ENCODE measurements around the gene GDPD5.

DNA sequence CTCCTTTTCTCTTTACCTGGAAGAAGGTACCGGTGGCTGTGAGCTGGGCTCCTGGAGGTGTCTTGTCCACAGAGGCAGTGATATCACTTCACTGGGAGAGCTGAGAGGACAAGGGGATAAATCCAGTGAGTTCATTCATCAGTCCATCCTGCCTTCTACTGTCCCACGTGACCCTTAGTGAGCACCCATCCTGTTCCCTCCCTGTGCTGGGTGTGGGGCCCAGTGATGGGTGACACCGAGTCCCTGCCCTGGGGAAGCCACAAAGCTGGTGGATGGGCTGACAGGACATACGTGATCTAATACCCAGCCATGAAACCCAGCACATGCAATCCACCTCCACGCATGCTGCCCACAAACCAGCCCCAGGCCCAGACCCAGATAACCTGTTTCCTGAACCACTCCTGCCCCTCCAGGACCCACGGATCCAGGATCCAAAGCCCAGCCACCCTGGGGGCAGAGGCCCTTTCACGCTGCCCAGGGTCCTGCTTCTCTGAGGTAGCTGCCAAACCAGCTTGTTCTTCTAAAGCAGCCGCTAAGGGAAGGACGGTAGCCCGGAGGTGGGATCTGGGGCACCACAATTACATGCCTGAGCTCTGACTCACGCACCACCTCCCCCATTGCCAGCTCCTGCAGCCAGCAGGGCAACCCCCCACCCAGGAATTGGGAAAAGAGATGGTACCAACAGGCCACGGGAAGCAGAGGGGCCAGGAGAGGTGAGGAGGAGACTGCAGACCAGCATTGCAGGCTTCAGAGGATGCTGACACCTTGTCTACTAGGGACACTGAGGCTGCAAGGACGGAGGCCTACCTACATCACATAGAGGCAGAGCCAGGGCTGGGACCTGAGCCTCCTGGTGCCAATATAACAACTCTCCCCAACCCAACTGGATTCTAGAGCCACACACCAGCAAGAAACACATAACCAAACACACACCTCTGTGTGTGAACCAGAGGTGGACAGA is 35.2 kb downstream of the GDPD5 start:
- TF ChIP-seq, protein P1, sequence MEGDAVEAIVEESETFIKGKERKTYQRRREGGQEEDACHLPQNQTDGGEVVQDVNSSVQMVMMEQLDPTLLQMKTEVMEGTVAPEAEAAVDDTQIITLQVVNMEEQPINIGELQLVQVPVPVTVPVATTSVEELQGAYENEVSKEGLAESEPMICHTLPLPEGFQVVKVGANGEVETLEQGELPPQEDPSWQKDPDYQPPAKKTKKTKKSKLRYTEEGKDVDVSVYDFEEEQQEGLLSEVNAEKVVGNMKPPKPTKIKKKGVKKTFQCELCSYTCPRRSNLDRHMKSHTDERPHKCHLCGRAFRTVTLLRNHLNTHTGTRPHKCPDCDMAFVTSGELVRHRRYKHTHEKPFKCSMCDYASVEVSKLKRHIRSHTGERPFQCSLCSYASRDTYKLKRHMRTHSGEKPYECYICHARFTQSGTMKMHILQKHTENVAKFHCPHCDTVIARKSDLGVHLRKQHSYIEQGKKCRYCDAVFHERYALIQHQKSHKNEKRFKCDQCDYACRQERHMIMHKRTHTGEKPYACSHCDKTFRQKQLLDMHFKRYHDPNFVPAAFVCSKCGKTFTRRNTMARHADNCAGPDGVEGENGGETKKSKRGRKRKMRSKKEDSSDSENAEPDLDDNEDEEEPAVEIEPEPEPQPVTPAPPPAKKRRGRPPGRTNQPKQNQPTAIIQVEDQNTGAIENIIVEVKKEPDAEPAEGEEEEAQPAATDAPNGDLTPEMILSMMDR (IDR thresholded peaks at IDR 0.05; ENCODE audit: borderline replicate concordance, extremely low read depth, low read length, poor library complexity, severe bottlenecking) = no peak
- no peak for TF ChIP-seq EZH2 (IDR thresholded peaks at IDR 0.05; ENCODE audit: borderline replicate concordance, low read depth, low read length, severe bottlenecking)
